Measurements from ENCODE around the gene EEF1AKMT2.

Gene EEF1AKMT2

GRCh38 chr10:124737221-124737620, 54.5 kb downstream of the EEF1AKMT2 start:
- DNase-seq: no peak

- DNase-seq: peak in 1 of 2 donors; percentile 31
These were observed 55.1 kb downstream of the EEF1AKMT2 start for GRCh38 chr10:124736491-124737136.

- DNase-seq: no peak
These were observed 56.0 kb downstream of the EEF1AKMT2 start for GRCh38 chr10:124735491-124736286.

GRCh38 chr10:124734311-124735166, 57.1 kb downstream of the EEF1AKMT2 start:
- no peak for DNase-seq

GRCh38 chr10:124733571-124734245, 58.0 kb downstream of the EEF1AKMT2 start:
- peak in 1 of 2 donors; percentile 0 for DNase-seq

- no peak for DNase-seq
These were observed 58.6 kb downstream of the EEF1AKMT2 start for GRCh38 chr10:124732931-124733570.

- no peak for DNase-seq
These were observed 60.1 kb downstream of the EEF1AKMT2 start for GRCh38 chr10:124731551-124731950.

GRCh38 chr10:124730790-124731189, 60.9 kb downstream of the EEF1AKMT2 start:
- DNase-seq: no peak

- peak; percentile 76 to 82 for DNase-seq
These were observed 62.6 kb downstream of the EEF1AKMT2 start for GRCh38 chr10:124728830-124729661.

- DNase-seq: peak; percentile 85 to 93
These were observed 63.4 kb downstream of the EEF1AKMT2 start for GRCh38 chr10:124728071-124728829.

GRCh38 chr10:124727361-124727960, 64.2 kb downstream of the EEF1AKMT2 start:
- no peak for DNase-seq

- no peak for DNase-seq
These were observed 65.9 kb downstream of the EEF1AKMT2 start for GRCh38 chr10:124725791-124726190.

GRCh38 chr10:124725171-124725631, 66.5 kb downstream of the EEF1AKMT2 start:
- no peak for DNase-seq

- DNase-seq: no peak
These were observed 67.2 kb downstream of the EEF1AKMT2 start for GRCh38 chr10:124724279-124725027.

GRCh38 chr10:124723826-124724225, 67.9 kb downstream of the EEF1AKMT2 start:
- DNase-seq: no peak

- DNase-seq: peak; percentile 79 to 87
These were observed 68.6 kb downstream of the EEF1AKMT2 start for GRCh38 chr10:124722798-124723783.

- peak; percentile 91 to 92 for DNase-seq
These were observed 70.2 kb downstream of the EEF1AKMT2 start for GRCh38 chr10:124721330-124722045.

Measured in inflammatory macrophage (primary cell).